Colonic mucosa (tissue), 4 donors: ENCODE results near the gene MSTO1. TPM values are rescaled to one million over a fixed set of nuclear protein-coding genes. Genes with fewer than 3 reads are reported as not detected.
"Not testable (repeated sequence)": the region's sequence is repeated elsewhere in the genome, so short reads cannot be mapped to it uniquely, and the experiment has no call there.

Source experiments
- DNase-seq: peaks from one replicate; pipeline ENCODE4 v3.0.0-alpha.2; 2020
- H3K27ac ChIP-seq: fragments of 200-600 bp; one replicate; pipeline ENCODE4 v1.8.0; 2021
- H3K27me3 ChIP-seq: fragments of 200-600 bp; one replicate; pipeline ENCODE4 v1.8.0; 2021
- H3K36me3 ChIP-seq: fragments of 200-600 bp; one replicate; pipeline ENCODE4 v1.8.0; 2021
- H3K4me1 ChIP-seq: fragments of 200-600 bp; one replicate; pipeline ENCODE4 v1.8.0; 2021; ENCODE audit warnings: mild to moderate bottlenecking
- H3K4me3 ChIP-seq: fragments of 200-600 bp; one replicate; pipeline ENCODE4 v1.8.0; 2021
- H3K9ac ChIP-seq, 2 donors: one replicate each; pipeline ENCODE4 v1.7.0; 2013; ENCODE audit warnings: control low read depth in 2 of 2, low read depth in 2 of 2, low read length in 2 of 2
- H3K9me3 ChIP-seq: fragments of 200-600 bp; one replicate; pipeline ENCODE4 v1.8.0; 2021
- CTCF ChIP-seq: fragments of 200-600 bp; IDR thresholded peaks from one replicate; pipeline ENCODE4 v1.8.0; 2022; ENCODE audit warnings: antibody characterized with exemption, mild to moderate bottlenecking
- intact Hi-C: fragments of 100-400 bp; cut with DNase I; formaldehyde crosslinking; loops from one replicate; pipeline ENCODE4 v1.14.1; 2022
- total RNA-seq, 2 donors: library from RNA; stranded (reverse); fragmentation: NEBNext Ultra II Directional in 1 of 2; extraction: Animal tissue kit (Norgen Biotek cat#: 25700) in 1 of 2; gene quantifications; one replicate each; pipeline ENCODE4 v1.2.1, GENCODE V29; 2021
- donor health status: healthy.
- donor health status: DM: no; HTN: no; CAD: no.
- donor health status: DM: no; HTN: no; CAD: no.

Gene MSTO1
- total RNA-seq, 2 donors from 2014 or later = 15.5 to 26.2 TPM

DNA sequence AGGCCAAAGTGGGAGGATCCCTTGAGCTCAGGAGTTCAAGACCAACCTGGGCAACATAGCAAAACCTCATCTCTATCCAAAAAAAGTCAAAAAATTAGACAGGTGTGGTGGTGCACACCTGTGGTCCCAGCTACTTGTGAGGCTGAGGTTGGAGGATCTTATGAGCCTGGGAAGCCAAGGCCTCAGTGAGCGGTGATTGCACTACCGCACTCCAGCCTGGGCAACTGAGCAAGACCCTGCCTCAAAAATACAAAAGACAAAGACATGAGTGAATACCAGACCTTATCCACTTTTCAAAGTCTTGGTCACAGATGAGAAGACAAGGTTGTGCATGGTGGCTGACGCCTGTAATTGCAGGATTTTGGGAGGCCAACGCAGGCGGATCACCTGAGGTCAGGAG is 13.2 kb upstream of the MSTO1 start:
- Histone ChIP-seq H3K9ac (no peak overlapping the region), H3K36me3 (no peaks in the 10 kb centered on the region), H3K9me3 (no peaks in the 10 kb centered on the region), H3K27ac (no peak overlapping the region), H3K27me3 (no peaks in the 10 kb centered on the region), H3K4me3 (no peak overlapping the region), H3K4me1 (no peaks in the 10 kb centered on the region)
- intact Hi-C loops = no loop called here
- TF ChIP-seq CTCF = no peak
- DNase-seq = no peak

GRCh38 chr1:155598842-155599331 is 11.1 kb upstream of the MSTO1 start:
- Histone ChIP-seq H3K9ac (no peak overlapping the region), H3K36me3 (no peaks in the 10 kb centered on the region), H3K9me3 (no peaks in the 10 kb centered on the region), H3K27ac (no peak overlapping the region), H3K4me3 (no peak overlapping the region), H3K27me3 (no peaks in the 10 kb centered on the region), H3K4me1 (no peaks in the 10 kb centered on the region)
- TF ChIP-seq CTCF = no peak
- no peak for DNase-seq
- intact Hi-C loops = no loop called here

DNA sequence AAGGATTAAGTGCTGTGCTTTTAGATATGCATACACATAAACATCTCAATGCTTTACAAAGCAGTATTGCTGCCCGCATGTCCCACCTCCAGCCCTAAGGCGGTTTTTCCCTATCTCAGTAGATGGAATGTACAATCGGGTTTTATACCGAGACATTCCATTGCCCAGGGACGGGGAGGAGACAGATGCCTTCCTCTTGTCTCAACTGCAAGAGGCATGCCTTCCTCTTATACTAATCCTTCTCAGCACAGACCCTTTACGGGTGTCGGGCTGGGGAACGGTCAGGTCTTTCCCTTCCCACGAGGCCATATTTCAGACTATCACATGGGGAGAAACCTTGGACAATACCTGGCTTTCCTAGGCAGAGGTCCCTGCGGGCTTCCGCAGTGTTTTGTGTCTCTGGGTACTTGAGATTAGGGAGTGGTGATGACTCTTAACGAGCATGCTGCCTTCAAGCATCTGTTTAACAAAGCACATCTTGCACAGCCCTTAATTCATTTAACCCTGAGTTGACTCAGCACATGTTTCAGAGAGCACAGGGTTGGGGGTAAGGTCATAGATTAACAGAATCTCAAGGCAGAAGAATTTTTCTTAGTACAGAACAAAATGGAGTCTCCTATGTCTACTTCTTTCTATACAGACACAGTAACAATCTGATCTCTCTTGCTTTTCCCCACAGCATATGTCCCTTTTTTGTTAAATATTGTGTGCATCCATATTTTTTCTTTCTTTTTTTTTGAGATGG is 10.0 kb upstream of the MSTO1 start:
- DNase-seq, H3K36me3 ChIP-seq, H3K27me3 ChIP-seq, intact Hi-C loops, H3K9ac ChIP-seq, H3K27ac ChIP-seq, H3K4me1 ChIP-seq, H3K9me3 ChIP-seq, H3K4me3 ChIP-seq: not testable (repeated sequence)

GRCh38 chr1:155607708-155608107 is 2.3 kb upstream of the MSTO1 start:
- TF ChIP-seq CTCF = no peak
- DNase-seq = no peak
- no peaks in the 10 kb centered on the region for H3K4me1 ChIP-seq

GRCh38 chr1:155608888-155609225 is 1.2 kb upstream of the MSTO1 start:
- Histone ChIP-seq H3K9ac (no peak overlapping the region), H3K4me3 (no peak overlapping the region), H3K4me1 (no peaks in the 10 kb centered on the region), H3K27ac (no peak overlapping the region), H3K27me3 (no peaks in the 10 kb centered on the region), H3K36me3 (no peaks in the 10 kb centered on the region), H3K9me3 (no peaks in the 10 kb centered on the region)
- no peak for TF ChIP-seq CTCF
- intact Hi-C loops = no loop called here
- no peak for DNase-seq

More at GRCh38 chr1:155607708-155608107, 2.3 kb upstream of the MSTO1 start:
- no peak overlapping the region for H3K4me3 ChIP-seq
- intact Hi-C loops = no loop called here
- no peak overlapping the region for H3K27ac ChIP-seq
- no peaks in the 10 kb centered on the region for H3K9me3 ChIP-seq
- no peaks in the 10 kb centered on the region for H3K27me3 ChIP-seq
- no peaks in the 10 kb centered on the region for H3K36me3 ChIP-seq
- H3K9ac ChIP-seq = no peak overlapping the region

DNA sequence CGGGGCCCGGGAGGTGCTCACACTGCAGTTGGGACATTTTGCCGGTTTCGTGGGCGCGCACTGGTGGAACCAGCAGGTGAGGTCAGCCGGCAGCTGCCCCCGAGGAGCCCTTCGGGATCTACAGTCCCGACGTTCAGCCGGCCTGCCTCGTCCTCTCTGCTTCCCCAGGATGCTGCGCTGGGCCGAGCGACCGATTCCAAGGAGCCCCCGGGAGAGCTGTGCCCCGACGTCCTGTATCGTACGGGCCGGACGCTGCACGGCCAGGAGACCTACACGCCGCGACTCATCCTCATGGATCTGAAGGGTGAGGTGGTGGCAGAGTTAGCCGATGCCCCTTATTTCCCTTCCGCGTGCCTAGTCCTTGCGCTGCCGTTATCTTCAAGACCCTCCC is 234 bp downstream of the MSTO1 start:
- H3K27ac ChIP-seq, H3K36me3 ChIP-seq, intact Hi-C loops, H3K4me1 ChIP-seq, DNase-seq, H3K27me3 ChIP-seq, H3K9me3 ChIP-seq: not testable (repeated sequence)
- Histone ChIP-seq H3K9ac (peak overlapping the region in 1 of 2 donors; percentile 56), H3K4me3 (peak overlapping the region; percentile 61)

DNA sequence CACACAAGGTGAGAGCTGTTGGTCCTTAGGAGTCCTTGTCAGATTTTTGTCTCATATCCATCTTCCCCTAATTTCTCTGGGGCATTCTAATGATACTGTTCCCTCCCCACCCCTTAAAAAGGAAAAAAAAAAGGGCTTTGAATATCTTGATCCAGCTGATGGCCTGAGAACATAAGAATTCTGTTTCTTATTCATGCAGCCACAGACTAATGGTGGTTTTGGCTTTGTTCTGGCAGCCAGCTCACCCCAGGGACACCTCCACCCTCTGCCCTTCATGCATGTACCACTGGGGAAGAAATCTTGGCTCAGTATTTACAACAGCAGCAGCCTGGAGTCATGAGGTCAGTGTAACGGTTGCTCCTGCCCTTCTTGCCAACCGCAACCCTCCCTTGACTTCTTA is 3.2 kb downstream of the MSTO1 start:
- H3K27me3 ChIP-seq, H3K27ac ChIP-seq, DNase-seq, intact Hi-C loops, H3K9me3 ChIP-seq, H3K36me3 ChIP-seq, H3K4me3 ChIP-seq, H3K4me1 ChIP-seq, H3K9ac ChIP-seq: not testable (repeated sequence)
